HepG2 (cell line): ENCODE measurements around the gene CREBRF. TPM values are rescaled to one million over a fixed set of nuclear protein-coding genes. Genes with fewer than 3 reads are reported as not detected.

ENCODE experiments used
- BHLHE40 ChIP-seq: IDR thresholded peaks from 2 replicates; pipeline ENCODE4 v1.6.1; 2011; ENCODE audit warnings: low read length, improper control_type of control experiment
- DMTF1 ChIP-seq: sonication (generic); formaldehyde crosslinking; IDR thresholded peaks from 2 replicates; pipeline ENCODE4 v1.4.0; 2020; ENCODE audit warnings: mild to moderate bottlenecking, missing genetic modification reagents
- FOXO4 ChIP-seq: sonication (generic); formaldehyde crosslinking; conservative IDR thresholded peaks from 2 replicates; pipeline ENCODE4 v1.8.1; 2023; ENCODE audit warnings: missing genetic modification reagents
- GRHL1 ChIP-seq: sonication (generic); formaldehyde crosslinking; conservative IDR thresholded peaks from 2 replicates; pipeline ENCODE4 v1.8.0; 2022; ENCODE audit warnings: missing genetic modification reagents
- KDM4B ChIP-seq: sonication (generic); formaldehyde crosslinking; IDR thresholded peaks from 2 replicates; pipeline ENCODE4 v1.4.0; 2020; ENCODE audit warnings: missing genetic modification reagents
- MLLT10 ChIP-seq: sonication (generic); formaldehyde crosslinking; IDR thresholded peaks from 2 replicates; pipeline ENCODE4 v1.4.0; 2020; ENCODE audit warnings: missing genetic modification reagents
- MYNN ChIP-seq: sonication (generic); formaldehyde crosslinking; IDR thresholded peaks from 2 replicates; pipeline ENCODE4 v1.4.0; 2020; ENCODE audit warnings: mild to moderate bottlenecking, low read depth, missing genetic modification reagents
- PCBP2 ChIP-seq: fragments of 200-400 bp; formaldehyde crosslinking; optimal IDR thresholded peaks from 2 replicates; pipeline ENCODE3; 2018; ENCODE audit warnings: low read length, low read depth; ENCODE audit not compliant: poor library complexity, severe bottlenecking
- PRDM15 ChIP-seq: sonication (generic); formaldehyde crosslinking; IDR thresholded peaks from 2 replicates; pipeline ENCODE4 v1.4.0; 2020; ENCODE audit warnings: missing genetic modification reagents
- STAG1 ChIP-seq: sonication (generic); formaldehyde crosslinking; IDR thresholded peaks from 2 replicates; pipeline ENCODE4 v1.4.0; 2020; ENCODE audit warnings: missing genetic modification reagents
- SYNCRIP ChIP-seq: fragments of 200-400 bp; formaldehyde crosslinking; IDR thresholded peaks from 2 replicates; pipeline ENCODE4 v1.6.1; 2018; ENCODE audit warnings: mild to moderate bottlenecking, low read depth, low read length; ENCODE audit not compliant: insufficient read depth
- ZNF234 ChIP-seq: sonication (generic); formaldehyde crosslinking; conservative IDR thresholded peaks from 2 replicates; pipeline ENCODE4 v1.5.1; 2020; ENCODE audit warnings: mild to moderate bottlenecking, missing genetic modification reagents
- ZNF276 ChIP-seq: sonication (generic); formaldehyde crosslinking; IDR thresholded peaks from 2 replicates; pipeline ENCODE4 v1.4.0; 2020; ENCODE audit warnings: mild to moderate bottlenecking, low read depth, missing genetic modification reagents
- ZNF468 ChIP-seq: sonication (generic); formaldehyde crosslinking; IDR thresholded peaks from 2 replicates; pipeline ENCODE4 v1.8.0; 2022; ENCODE audit warnings: mild to moderate bottlenecking, moderate library complexity, missing genetic modification reagents
- ZNF589 ChIP-seq: sonication (generic); formaldehyde crosslinking; conservative IDR thresholded peaks from 2 replicates; pipeline ENCODE4 v1.8.0; 2022; ENCODE audit warnings: mild to moderate bottlenecking, moderate library complexity, missing genetic modification reagents
- ZNF724P ChIP-seq: sonication (generic); formaldehyde crosslinking; IDR thresholded peaks from 2 replicates; pipeline ENCODE4 v1.8.0; 2022; ENCODE audit warnings: missing genetic modification reagents, borderline replicate concordance
- ZNF747 ChIP-seq: sonication (generic); formaldehyde crosslinking; IDR thresholded peaks from 2 replicates; pipeline ENCODE4 v1.8.1; 2023; ENCODE audit warnings: missing genetic modification reagents, mild to moderate bottlenecking, borderline replicate concordance
- polyA plus RNA-seq, 8 experiments: library from polyadenylated mRNA; depleted of rRNA in 3 of 8; stranded (reverse) in 7 of 8; unstranded in 1 of 8; fragments of >200 nt; fragmentation: Illumina TruSeq in 4 of 8; extraction: Trizol in 4 of 8; gene quantifications; 2 replicates each; pipeline versions ENCODE4 v1.2.1 to v1.2.3, GENCODE V29; 2011 to 2016; ENCODE audit warnings: low read depth in 4 of 8, missing spikeins in 1 of 8, mixed read lengths in 1 of 8; ENCODE audit not compliant: insufficient read depth in 1 of 8
- total RNA-seq, 5 experiments: library from RNA; depleted of rRNA; stranded (reverse); fragments of >200 nt; fragmentation: Illumina TruSeq; extraction: Trizol; gene quantifications; 2 replicates each; pipeline ENCODE4 v1.2.3, GENCODE V29; 2016; ENCODE audit warnings: low read depth in 1 of 5

The CREBRF gene
- total and polyA plus RNA-seq, 2 of the 13 experiments (the other 11 are each of a cell fraction or from before 2014, with no cell fraction given), result 4.5 to 10.2 TPM

GRCh38 chr5:173144200-173145176 is 88.3 kb downstream of the CREBRF start, which contains the start of gene BNIP1 (continued):
- TF ChIP-seq ZNF276 (CRISPR knock-in tag) (no peak), DMTF1 (CRISPR knock-in tag) (no peak), SYNCRIP (no peak), BHLHE40 (peak; percentile 78), MLLT10 (CRISPR knock-in tag) (no peak), GRHL1 (CRISPR knock-in tag) (no peak), ZNF747 (CRISPR knock-in tag) (peak; percentile 90), FOXO4 (CRISPR knock-in tag) (no peak), ZNF468 (CRISPR knock-in tag) (no peak), ZNF724P (0 out of 2 replicates have a peak, but pooled peaks have one; percentile 68), MYNN (CRISPR knock-in tag) (no peak), STAG1 (CRISPR knock-in tag) (peak; percentile 85), ZNF234 (no peak), PCBP2 (no peak), ZNF589 (CRISPR knock-in tag) (no peak), PRDM15 (CRISPR knock-in tag) (no peak), KDM4B (CRISPR knock-in tag) (peak; percentile 55; the same call in 1 of the 2 replicates)
